Keratinocyte (primary cell): ENCODE measurements around the gene RGS17.

ENCODE experiments used
- CTCF ChIP-seq, 3 experiments: IDR thresholded peaks in 1 of 3; conservative IDR thresholded peaks in 1 of 3; optimal IDR thresholded peaks in 1 of 3; 2 replicates in 2 of 3; 3 replicates in 1 of 3; pipeline versions ENCODE3 to v1.5.1; 2011; ENCODE audit warnings: low read length in 3 of 3, mild to moderate bottlenecking in 3 of 3, moderate library complexity in 2 of 3, control low read depth in 1 of 3, inconsistent platforms in 1 of 3; ENCODE audit not compliant: insufficient read depth in 2 of 3; ENCODE audit errors: extremely low read depth in 1 of 3
- EZH2 ChIP-seq: IDR thresholded peaks from one replicate; pipeline ENCODE4 v1.6.1; 2012; ENCODE audit warnings: inconsistent platforms, mild to moderate bottlenecking, low read length, moderate library complexity

- TF ChIP-seq EZH2 (no peak), CTCF (optimal IDR thresholded peaks at IDR 0.05 in 1 of 3, IDR thresholded peaks at IDR 0.05 in 1 of 3, conservative IDR thresholded peaks at IDR 0.05 in 1 of 3; ENCODE audit: extremely low read depth in 1 of 3, insufficient read depth in 2 of 3, low read length in 3 of 3) (no peak)
These were observed 36.2 kb upstream of the RGS17 start for GRCh38 chr6:153167061-153167891.
